Stimulated activated CD8-positive, alpha-beta memory T cell treated with anti-CD3 and anti-CD28 coated beads, Interleukin-4, amount 100 ng/mL, for 24 hours (primary cell): ENCODE measurements around the gene TRMT112.

Experiments
- DNase-seq: peaks from one replicate; pipeline ENCODE4 v3.0.0-alpha.2; 2020; ENCODE audit warnings: low read depth

The TRMT112 gene

GRCh38 chr11:64351136-64351631 is 33.8 kb upstream of the TRMT112 start:
- DNase-seq, result no peak

DNA sequence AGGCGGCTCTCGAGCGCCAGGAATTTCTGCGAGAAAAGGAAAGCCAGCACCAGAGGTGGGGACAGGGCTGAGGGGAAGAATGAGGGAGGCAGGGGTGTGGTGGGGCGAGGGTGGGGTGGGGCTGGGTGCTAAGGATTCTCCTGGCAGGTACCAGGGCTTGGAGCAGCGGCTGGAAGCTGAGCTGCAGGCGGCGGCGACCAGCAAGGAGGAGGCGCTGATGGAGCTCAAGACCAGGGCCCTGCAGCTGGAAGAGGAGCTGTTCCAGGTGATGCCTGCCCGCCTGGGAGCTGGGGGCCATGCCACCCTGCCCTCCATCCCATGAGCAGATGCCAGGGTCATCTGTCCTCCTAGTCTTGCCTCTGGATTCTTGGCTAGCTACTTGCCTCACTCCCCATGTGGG is 32.0 kb upstream of the TRMT112 start:
- no peak for DNase-seq

GRCh38 chr11:64349025-64349387 is 31.6 kb upstream of the TRMT112 start:
- no peak for DNase-seq

DNA sequence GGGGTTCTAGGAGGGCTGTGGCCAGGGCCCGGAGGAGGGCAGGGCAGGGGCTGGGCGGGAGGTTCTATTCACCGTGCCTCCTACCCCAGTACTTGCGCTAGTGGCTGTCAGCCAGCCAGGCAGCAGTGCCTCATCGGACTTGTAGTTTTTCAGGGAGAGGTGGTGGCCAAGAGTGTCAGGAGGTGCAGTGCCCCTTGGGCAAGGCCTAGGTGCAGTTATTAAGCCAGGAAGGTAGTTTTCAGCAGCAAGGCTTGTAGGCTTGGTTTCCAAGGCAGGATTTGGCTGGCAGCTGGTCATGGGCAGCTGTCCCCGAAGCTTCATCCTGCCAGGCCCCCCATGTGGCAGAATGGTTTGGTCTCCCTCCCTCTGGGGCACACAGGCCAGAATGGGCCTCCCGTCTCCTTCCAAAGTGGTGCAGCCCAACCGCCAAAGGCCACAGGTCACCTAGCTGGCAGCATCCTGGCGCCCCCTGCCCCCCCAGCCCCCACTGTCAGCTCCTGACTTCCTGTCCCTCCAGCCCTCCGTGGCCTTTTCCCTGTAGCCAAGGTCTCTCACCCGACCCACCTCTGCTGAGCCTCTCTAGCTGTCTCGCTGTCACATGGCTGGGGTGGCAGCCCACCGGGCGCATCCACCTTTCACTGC is 31.1 kb upstream of the TRMT112 start:
- no peak for DNase-seq

- DNase-seq, result no peak
Observed at GRCh38 chr11:64347193-64347867, 30.0 kb upstream of the TRMT112 start.

GRCh38 chr11:64344787-64345186 is 27.4 kb upstream of the TRMT112 start:
- DNase-seq, result no peak

DNA sequence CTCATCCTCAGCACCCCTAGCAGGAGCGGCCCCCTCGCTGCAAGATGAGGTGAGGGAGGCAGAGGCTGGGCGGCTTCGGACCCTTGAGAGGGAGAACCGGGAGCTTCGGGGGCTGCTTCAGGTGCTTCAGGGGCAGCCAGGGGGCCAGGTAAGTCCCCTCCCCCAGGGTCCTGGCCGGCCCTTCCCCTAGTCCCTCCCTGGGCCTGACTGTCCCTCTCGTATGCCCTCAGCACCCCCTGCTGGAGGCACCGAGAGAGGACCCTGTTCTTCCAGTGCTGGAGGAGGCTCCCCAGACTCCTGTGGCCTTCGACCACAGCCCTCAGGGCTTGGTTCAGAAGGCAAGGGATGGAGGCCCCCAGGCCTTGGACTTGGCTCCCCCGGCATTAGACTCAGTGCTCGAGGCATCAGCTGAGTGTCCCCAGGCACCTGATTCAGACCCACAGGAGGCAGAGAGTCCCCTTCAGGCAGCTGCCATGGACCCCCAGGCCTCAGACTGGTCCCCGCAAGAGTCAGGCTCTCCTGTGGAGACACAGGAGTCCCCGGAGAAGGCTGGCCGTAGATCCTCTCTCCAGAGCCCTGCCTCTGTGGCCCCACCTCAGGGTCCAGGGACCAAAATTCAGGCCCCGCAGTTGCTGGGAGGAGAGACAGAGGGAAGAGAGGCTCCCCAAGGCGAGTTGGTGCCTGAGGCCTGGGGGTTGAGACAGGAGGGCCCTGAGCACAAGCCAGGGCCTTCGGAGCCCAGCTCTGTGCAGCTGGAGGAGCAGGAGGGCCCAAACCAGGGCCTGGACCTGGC is 26.6 kb upstream of the TRMT112 start:
- no peak for DNase-seq

DNA sequence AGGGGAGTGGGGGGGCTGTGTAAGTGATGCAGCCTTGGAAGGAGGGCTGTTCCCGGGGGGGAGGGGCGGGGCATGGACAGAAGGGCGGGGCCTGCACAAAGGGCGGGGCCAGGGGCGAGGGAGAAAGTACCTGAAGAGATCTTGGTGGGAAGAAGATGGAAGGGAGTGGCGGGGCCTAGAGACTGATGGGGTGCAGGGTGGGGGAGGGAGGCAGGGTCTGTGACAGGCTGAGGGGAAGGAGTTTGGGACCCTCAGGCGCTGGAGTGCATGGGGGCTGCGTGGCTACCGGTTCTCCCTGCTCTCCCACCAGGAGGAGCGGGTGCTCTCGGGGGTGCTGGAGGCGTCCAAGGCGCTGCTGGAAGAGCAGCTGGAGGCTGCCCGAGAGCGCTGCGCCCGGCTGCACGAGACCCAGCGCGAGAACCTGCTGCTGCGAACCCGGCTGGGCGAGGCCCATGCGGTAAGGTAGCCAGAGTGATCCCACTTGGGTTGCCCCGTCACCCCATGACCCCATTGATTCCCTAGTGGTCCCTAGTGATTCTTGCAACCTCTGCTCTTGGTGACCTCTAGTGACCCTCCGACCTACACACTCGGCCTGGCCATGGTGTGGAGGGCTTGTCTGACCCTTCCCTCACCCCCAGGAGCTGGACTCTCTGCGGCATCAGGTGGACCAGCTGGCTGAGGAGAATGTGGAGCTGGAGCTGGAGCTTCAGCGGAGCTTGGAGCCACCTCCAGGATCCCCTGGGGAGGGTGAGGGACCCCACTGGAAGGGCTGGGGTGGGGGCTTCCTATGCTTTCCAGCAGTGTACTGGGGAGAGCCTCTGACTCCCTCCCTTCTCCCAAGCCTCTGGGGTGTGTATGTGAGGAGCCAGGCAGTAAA is 25.7 kb upstream of the TRMT112 start:
- DNase-seq, result no peak

- peak; percentile 84 for DNase-seq
Observed at GRCh38 chr11:64341851-64342791, 24.8 kb upstream of the TRMT112 start.

DNA sequence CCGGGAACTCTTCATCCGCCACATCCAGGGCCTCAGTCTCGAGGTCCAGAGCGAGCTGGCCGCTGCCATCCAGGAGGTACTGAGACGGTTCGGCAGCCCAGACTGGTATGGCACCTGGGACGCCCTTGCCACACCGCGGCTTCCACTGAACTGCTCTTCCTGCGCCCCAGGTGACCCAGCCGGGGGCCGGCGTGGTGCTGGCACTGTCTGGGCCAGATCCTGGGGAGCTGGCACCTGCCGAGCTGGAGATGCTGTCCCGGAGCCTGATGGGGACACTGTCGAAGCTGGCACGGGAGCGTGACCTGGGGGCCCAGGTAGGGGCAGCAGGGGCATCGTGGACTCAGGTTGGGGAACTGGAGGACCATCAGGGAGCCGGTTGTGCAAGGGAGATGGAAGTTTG is 24.1 kb upstream of the TRMT112 start:
- no peak for DNase-seq

- peak; percentile 73 for DNase-seq
Observed at GRCh38 chr11:64340671-64341335, 23.4 kb upstream of the TRMT112 start.

- peak; percentile 74 for DNase-seq
Observed at GRCh38 chr11:64339754-64340408, 22.5 kb upstream of the TRMT112 start, which contains the start of gene CCDC88B. Gene CCDC88B, plus strand, starts transcription at chr11:64340204. Its CDS starts 63 bp downstream, at chr11:64340267.

DNA sequence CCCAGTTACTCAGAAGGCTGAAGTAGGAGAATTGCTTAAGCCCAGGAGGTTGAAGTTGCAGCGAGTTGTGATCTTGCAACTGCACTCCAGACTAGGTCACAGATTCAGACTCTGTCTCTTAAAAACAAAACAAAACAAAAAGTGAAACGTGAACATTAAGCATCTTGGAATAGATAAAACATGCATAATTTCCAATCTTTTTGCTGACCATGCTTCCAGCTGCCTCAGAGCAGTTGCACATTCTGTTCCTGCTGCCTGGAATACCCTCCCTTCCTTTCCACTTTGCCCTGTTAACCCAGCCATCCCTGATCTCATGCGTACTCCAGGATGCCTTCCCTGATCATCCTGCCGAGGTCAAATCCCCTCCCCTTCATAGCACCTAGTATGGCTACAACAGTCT is 21.9 kb upstream of the TRMT112 start:
- no peak for DNase-seq

DNA sequence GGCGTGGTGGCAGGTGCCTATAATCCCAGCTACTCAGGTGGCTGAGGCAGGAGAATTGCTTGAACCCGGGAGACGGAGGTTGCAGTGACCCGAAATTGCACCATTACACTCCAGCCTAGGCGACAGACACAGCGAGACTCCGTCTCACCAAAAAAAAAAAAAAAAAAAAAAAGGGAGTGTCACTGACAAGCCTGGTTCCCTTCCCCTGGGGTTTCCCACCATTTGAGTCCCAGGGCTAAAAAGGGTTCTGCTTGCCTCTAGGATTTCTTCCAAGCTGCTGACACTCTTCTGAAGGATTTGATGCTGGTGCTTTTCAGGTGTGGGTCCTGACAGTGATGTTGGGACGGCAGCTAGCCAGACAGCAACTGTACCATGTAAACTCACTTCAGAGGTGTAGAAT is 21.4 kb upstream of the TRMT112 start:
- DNase-seq, result no peak

DNA sequence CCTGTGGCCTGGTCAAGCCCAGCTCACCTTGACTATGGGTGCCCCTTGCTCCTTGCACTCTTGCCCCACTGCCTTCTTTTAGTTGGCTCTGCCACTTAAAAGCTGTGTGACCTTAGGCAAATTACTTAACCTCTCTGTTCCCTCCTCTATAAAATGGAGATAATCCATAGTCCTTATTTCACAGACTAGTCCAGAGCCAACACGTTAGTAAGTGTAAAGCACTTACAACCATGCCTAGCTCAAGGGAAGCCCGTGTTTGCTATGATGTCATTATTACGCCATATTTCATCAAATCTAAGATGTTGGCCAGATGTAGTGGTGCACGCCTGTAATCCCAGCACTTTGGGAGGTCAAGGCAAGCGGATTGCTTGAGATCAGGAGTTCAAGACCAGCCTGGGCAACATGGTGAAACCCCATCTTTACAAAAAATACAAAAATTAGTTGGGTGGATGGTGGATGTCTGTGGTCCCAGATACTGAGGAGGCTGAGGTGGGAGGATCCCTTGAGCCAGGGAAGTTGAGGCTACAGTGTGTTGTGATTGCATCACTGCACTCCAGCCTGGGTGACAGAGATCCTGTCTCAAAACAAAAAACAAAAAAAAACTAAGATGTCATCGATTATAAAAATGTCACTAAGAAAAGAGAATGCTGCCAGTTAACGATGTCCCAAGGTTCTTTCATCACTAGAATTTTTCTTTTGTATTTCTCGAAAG is 20.3 kb upstream of the TRMT112 start:
- DNase-seq, result no peak

DNA sequence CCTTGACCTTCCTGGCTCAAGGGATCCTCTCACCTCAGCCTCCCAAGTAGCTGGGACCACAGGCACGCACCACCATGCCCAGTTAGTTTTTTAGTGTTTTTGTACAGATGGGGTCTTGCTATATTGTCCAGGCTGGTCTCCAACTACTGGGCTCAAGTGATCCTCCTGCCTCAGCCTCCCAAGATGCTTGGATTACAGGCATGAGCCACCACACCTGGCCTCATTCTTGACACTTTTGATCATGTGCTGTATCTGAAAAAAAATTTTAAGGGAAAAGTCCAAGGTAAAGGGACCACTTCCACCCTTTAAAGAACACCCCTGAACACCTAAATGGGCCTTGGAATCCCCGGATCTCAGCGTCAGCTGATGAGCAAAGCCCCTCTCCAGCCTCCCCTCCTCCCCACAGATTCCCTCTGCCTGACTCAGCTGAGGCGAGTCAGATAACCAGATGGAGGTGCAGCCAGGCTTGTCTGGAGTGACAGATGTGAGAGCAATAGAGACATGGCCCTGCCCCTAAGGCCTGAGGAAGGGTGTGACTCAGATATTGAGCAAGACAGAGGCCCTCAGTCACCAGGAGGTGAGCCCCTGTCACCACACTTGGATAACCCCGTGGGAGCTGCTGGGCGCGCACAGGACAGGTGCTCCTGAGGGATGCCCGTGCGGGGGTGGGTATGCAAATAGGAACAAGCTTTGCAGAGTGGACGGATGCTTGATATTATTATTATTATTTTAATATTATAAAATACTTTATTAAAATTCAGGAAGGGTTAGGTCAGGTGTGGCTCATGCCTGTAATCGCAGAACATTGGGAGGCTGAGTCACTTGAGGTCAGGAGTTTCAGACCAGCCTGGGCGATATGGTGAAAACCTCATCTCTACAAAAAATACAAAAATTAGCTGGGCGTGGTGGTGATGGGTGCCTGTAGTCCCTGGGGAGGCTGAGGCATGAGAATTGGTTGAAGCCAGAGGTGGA is 17.7 kb upstream of the TRMT112 start:
- no peak for DNase-seq

- no peak for DNase-seq
Observed at GRCh38 chr11:64333556-64333955, 16.2 kb upstream of the TRMT112 start.
